ENCODE results near the gene FOXJ3. TPM values are rescaled to one million over a fixed set of nuclear protein-coding genes. Genes with fewer than 3 reads are reported as not detected.

Gene FOXJ3
- total and polyA plus RNA-seq, 7 donors = 14.4 to 53.8 (median 39.9) TPM

- Histone ChIP-seq H3K27ac (no peak overlapping the region), H3K4me1 (peaks cover 0 to 47% (median 40%) of the 10 kb centered on the region in 4 donors), H3K4me3 (no peak overlapping the region), H3K9me3 (no peaks in the 10 kb centered on the region), H3K36me3 (no peaks in the 10 kb centered on the region), H3K27me3 (no peaks in the 10 kb centered on the region)
- WGBS, 2 donors = 88 to 93% methylated on average over 4 of the region's 4 CpGs
- no peak for DNase-seq
- intact Hi-C loops (cut with DNase I) = no loop called here
- no peak for TF ChIP-seq POLR2A (IDR thresholded peaks at IDR 0.05)
- TF ChIP-seq POLR2AphosphoS5 (IDR thresholded peaks at IDR 0.05) = no peak
- TF ChIP-seq CTCF (IDR thresholded peaks at IDR 0.05) = no peak
- TF ChIP-seq EP300 (IDR thresholded peaks at IDR 0.05) = no peak
Observed at GRCh38 chr1:42311897-42312296, 23.1 kb downstream of the FOXJ3 start.

GRCh38 chr1:42311138-42311537 is 23.9 kb downstream of the FOXJ3 start:
- Histone ChIP-seq H3K27ac (no peak overlapping the region), H3K4me3 (no peak overlapping the region), H3K9me3 (no peaks in the 10 kb centered on the region), H3K36me3 (no peaks in the 10 kb centered on the region), H3K27me3 (no peaks in the 10 kb centered on the region), H3K4me1 (peaks cover 0 to 42% (median 37%) of the 10 kb centered on the region in 4 donors)
- no peak for DNase-seq
- TF ChIP-seq CTCF (IDR thresholded peaks at IDR 0.05) (no peak), POLR2AphosphoS5 (IDR thresholded peaks at IDR 0.05) (no peak), EP300 (IDR thresholded peaks at IDR 0.05) (no peak), POLR2A (IDR thresholded peaks at IDR 0.05) (no peak)
- intact Hi-C loops (cut with DNase I) = no loop called here
- WGBS, 2 donors = 0 to 37% methylated on average over 1 of the region's 1 CpG

- 90 to 97% methylated on average over 1 of the region's 1 CpG for WGBS, 2 donors
Observed at GRCh38 chr1:42306977-42307376, 28.1 kb downstream of the FOXJ3 start.

GRCh38 chr1:42305639-42306038 is 29.4 kb downstream of the FOXJ3 start:
- intact Hi-C loops (cut with DNase I) = no loop called here
- no peaks in the 10 kb centered on the region for H3K36me3 ChIP-seq
- no peak for DNase-seq
- no peak overlapping the region for H3K27ac ChIP-seq
- WGBS, 2 donors = 94 to 95% methylated on average over 5 of the region's 5 CpGs
- H3K4me1 ChIP-seq = no peaks in the 10 kb centered on the region
- H3K27me3 ChIP-seq = no peaks in the 10 kb centered on the region
- TF ChIP-seq POLR2A (IDR thresholded peaks at IDR 0.05) = no peak
- no peak overlapping the region for H3K4me3 ChIP-seq
- peaks cover 0 to 6% (median 0%) of the 10 kb centered on the region in 4 donors for H3K9me3 ChIP-seq

More at GRCh38 chr1:42306977-42307376, 28.1 kb downstream of the FOXJ3 start:
- H3K4me3 ChIP-seq = no peak overlapping the region
- H3K27ac ChIP-seq = no peak overlapping the region
- TF ChIP-seq CTCF (IDR thresholded peaks at IDR 0.05) = no peak
- TF ChIP-seq POLR2A (IDR thresholded peaks at IDR 0.05) = no peak
- no peak for TF ChIP-seq EP300 (IDR thresholded peaks at IDR 0.05)
- intact Hi-C loops (cut with DNase I) = no loop called here
- H3K36me3 ChIP-seq = no peaks in the 10 kb centered on the region
- H3K9me3 ChIP-seq = peaks cover 0 to 2% (median 0%) of the 10 kb centered on the region in 4 donors
- no peak for DNase-seq
- no peaks in the 10 kb centered on the region for H3K27me3 ChIP-seq
- H3K4me1 ChIP-seq = peaks cover 0 to 5% (median under 1%) of the 10 kb centered on the region in 4 donors

- 98% methylated on average over 1 of the region's 1 CpG for WGBS, 2 donors
Observed at GRCh38 chr1:42302034-42302433, 33.0 kb downstream of the FOXJ3 start.

More at GRCh38 chr1:42302034-42302433, 33.0 kb downstream of the FOXJ3 start:
- no peak overlapping the region for H3K27ac ChIP-seq
- H3K4me3 ChIP-seq = no peak overlapping the region
- H3K9me3 ChIP-seq = peaks cover 0 to 6% (median 0%) of the 10 kb centered on the region in 4 donors
- no peaks in the 10 kb centered on the region for H3K27me3 ChIP-seq
- no peak for DNase-seq
- intact Hi-C loops (cut with DNase I) = no loop called here
- TF ChIP-seq CTCF (IDR thresholded peaks at IDR 0.05) = no peak
- no peak for TF ChIP-seq EP300 (IDR thresholded peaks at IDR 0.05)
- TF ChIP-seq POLR2A (IDR thresholded peaks at IDR 0.05) = no peak
- TF ChIP-seq POLR2AphosphoS5 (IDR thresholded peaks at IDR 0.05) = no peak
- H3K4me1 ChIP-seq = no peaks in the 10 kb centered on the region
- H3K36me3 ChIP-seq = no peaks in the 10 kb centered on the region

Data from sigmoid colon (tissue), 7 donors.